ENCODE data around the gene S100A12.

- TF ChIP-seq MAX (IDR thresholded peaks at IDR 0.05; ENCODE audit: low read depth) (no peak), CTCF (IDR thresholded peaks at IDR 0.05) (no peak), RXRA (IDR thresholded peaks at IDR 0.05; ENCODE audit: borderline replicate concordance, low read depth) (no peak), TAF1 (IDR thresholded peaks at IDR 0.05; ENCODE audit: borderline replicate concordance, low read depth, low read length) (no peak), RFX5 (IDR thresholded peaks at IDR 0.05; ENCODE audit: low read length) (no peak), POLR2AphosphoS5 (IDR thresholded peaks at IDR 0.05; ENCODE audit: low read depth, low read length) (no peak), GATA2 (CRISPR knock-in tag; IDR thresholded peaks at IDR 0.05) (no peak), EZH2phosphoT487 (IDR thresholded peaks at IDR 0.05; ENCODE audit: borderline replicate concordance, low read depth) (no peak)
Observed at GRCh38 chr1:153394391-153394790, 19.0 kb upstream of the S100A12 start.

Data from SK-N-SH (cell line).